Aorta (tissue), 5 donors: ENCODE data around the gene PGGHG. TPM values are rescaled to one million over a fixed set of nuclear protein-coding genes. Genes with fewer than 3 reads are reported as not detected.

Source experiments
- ATAC-seq: fragments of 200-7000 bp; cut with Tn5 transposase; one replicate; pipeline ENCODE4 v1.9.1; 2022; ENCODE audit warnings: moderate library complexity; ENCODE audit not compliant: low FRiP score
- DNase-seq, 2 donors: peaks; one replicate each; pipeline ENCODE4 v3.0.0-alpha.2; 2020
- H3K27ac ChIP-seq, 2 donors: one replicate each; pipeline ENCODE4 v1.5.1; 2013; ENCODE audit warnings: low read length in 2 of 2, mild to moderate bottlenecking in 2 of 2, moderate library complexity in 2 of 2, control low read depth in 1 of 2, inconsistent platforms in 1 of 2, low read depth in 1 of 2
- H3K27me3 ChIP-seq, 2 donors: one replicate each; pipeline ENCODE4 v1.6.1; 2013; ENCODE audit warnings: control low read depth in 1 of 2, low read length in 1 of 2, mild to moderate bottlenecking in 1 of 2, moderate library complexity in 1 of 2; ENCODE audit not compliant: insufficient read depth in 2 of 2, control insufficient read depth in 1 of 2
- H3K36me3 ChIP-seq, 2 donors: one replicate each; pipeline ENCODE4 v1.6.1; 2013; ENCODE audit warnings: control low read depth in 1 of 2, low read length in 1 of 2, mild to moderate bottlenecking in 1 of 2; ENCODE audit not compliant: insufficient read depth in 2 of 2, control insufficient read depth in 1 of 2
- H3K4me1 ChIP-seq, 2 donors: one replicate each; pipeline ENCODE4 v1.6.1; 2013; ENCODE audit warnings: low read length in 2 of 2, control low read depth in 1 of 2, mild to moderate bottlenecking in 1 of 2, moderate library complexity in 1 of 2; ENCODE audit not compliant: insufficient read depth in 2 of 2, control insufficient read depth in 1 of 2
- H3K4me3 ChIP-seq, 2 donors: one replicate each; pipeline ENCODE4 v1.5.1; 2013; ENCODE audit warnings: low read length in 2 of 2, control low read depth in 1 of 2, mild to moderate bottlenecking in 1 of 2
- H3K9me3 ChIP-seq: one replicate; pipeline ENCODE4 v1.6.1; 2013; ENCODE audit warnings: mild to moderate bottlenecking, low read length; ENCODE audit not compliant: control insufficient read depth
- WGBS, 2 donors: extraction: QIAGEN DNeasy Blood & Tissue Kit; methylation state at CpG; one replicate each; pipeline ENCODE4 v1.1.7; 2013; 5-methylcytosine and 5-hydroxymethylcytosine counted together
- intact Hi-C, 2 donors: fragments of 100-400 bp; cut with DNase I; formaldehyde crosslinking; loops; one replicate each; pipeline versions ENCODE4 v1.14.2 to v1.15.0; 2022
- polyA plus RNA-seq, 2 donors: library from polyadenylated mRNA; stranded (reverse); fragments of 200-250 nt; gene quantifications; one replicate each; pipeline ENCODE4 v1.2.3, GENCODE V29; 2013
- total RNA-seq, 2 donors: library from RNA; stranded (reverse); fragmentation: NEBNext Ultra II Directional; extraction: Animal tissue kit (Norgen Biotek cat#: 25700); gene quantifications; one replicate each; pipeline ENCODE4 v1.2.1, GENCODE V29; 2021
- donor health status: healthy with polysubstance abuse.
- donor health status: Bipolar disorder and iron deficiency.
- donor health status: DM: no; HTN: no; CAD: no.
- donor health status: DM: no; HTN: no; CAD: no.
- donor health status: DM: yes; HTN: yes; CAD: no.

The PGGHG gene
- total and polyA plus RNA-seq, 4 donors = 23.9 to 197 (median 51.8) TPM

GRCh38 chr11:272931-273198 is 16.1 kb upstream of the PGGHG start:
- intact Hi-C loops = no loop called here
- 85 to 89% methylated on average over 6 of the region's 6 CpGs for WGBS, 2 donors
- no peak for DNase-seq
- Histone ChIP-seq H3K27ac (no peak overlapping the region), H3K9me3 (no peaks in the 10 kb centered on the region), H3K4me3 (no peak overlapping the region), H3K4me1 (no peaks in the 10 kb centered on the region), H3K27me3 (no peaks in the 10 kb centered on the region), H3K36me3 (no peaks in the 10 kb centered on the region)
- ATAC-seq = no peak

DNA sequence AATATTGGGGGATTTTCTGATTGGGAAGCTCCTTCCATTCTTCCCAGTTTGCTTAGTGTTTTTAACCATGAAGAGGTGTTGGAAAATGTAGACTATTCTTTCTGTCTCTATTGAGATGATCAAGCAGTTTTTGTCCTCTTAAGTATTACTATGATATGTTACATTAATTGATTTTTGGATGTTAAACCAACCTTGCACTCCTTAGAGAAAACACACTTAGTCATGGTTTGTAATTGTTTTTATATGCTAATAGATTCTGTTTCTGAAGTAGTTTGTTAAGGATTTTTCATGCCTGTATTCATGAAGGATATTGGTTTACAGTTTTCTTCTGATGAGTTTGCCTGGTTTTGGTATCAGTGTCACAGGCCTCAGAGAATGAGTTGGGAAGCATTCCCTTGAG is 12.7 kb upstream of the PGGHG start:
- Histone ChIP-seq H3K4me1 (no peaks in the 10 kb centered on the region), H3K4me3 (no peak overlapping the region), H3K36me3 (no peaks in the 10 kb centered on the region), H3K9me3 (no peaks in the 10 kb centered on the region), H3K27me3 (peaks cover 0 to 1% of the 10 kb centered on the region in 2 donors), H3K27ac (no peak overlapping the region)
- no peak for DNase-seq
- ATAC-seq = no peak
- intact Hi-C loops = no loop called here

DNA sequence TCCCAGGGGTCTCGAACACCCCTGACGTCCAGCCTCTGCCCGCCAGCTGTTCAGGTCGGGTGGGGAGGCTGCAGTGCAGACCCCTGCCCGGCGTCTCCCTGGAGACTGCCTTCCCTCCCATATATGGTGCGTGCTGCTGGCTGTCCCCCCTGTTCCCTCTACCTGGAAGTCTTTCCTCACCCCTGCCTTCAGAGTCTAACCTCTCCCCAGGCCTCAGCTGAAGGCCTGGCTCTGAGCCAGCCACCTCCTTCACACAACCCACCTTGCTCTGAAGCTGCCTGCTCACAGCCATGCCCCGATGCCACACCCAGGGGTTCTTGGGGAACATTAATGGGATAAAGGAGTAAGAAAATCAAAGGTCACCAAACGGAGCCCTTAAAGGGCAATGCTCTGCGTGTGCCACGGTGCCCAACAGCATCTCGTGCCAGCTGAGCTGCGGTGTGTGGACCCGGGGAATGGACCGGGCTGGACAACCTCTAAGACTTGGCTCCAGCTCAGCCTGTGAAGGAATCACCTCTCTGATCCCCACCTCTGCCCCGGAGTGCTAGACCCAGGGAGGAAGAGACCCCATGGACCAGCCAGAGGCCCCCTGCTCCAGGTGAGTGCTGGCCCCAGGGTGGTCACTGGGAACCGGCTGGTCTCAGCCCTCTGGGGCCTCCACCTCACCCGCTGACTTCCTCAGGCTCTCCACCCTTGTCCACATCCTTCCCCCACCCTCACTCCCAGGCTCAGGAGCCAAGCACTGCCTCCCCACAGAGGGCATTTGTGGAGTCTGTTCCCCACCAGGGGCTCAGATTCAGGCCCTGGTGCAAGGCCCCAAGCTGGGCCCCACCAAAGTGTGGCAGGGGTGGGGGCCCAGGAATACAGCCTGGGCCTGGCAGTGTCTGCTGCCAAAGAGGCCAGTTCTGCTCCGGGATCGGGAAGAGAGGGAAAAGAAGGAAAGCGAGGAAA is 10.7 kb upstream of the PGGHG start, which contains the start of gene NLRP6:
NLRP6 (plus strand) TSS at position 407 of the 951 bp plus-strand sequence; CDS start at position 570, 163 bp downstream.
- DNase-seq (no peak), ATAC-seq (peak; percentile 7)
- Histone ChIP-seq H3K4me1 (no peaks in the 10 kb centered on the region), H3K4me3 (no peak within 1 kb of the TSS), H3K9me3 (no peaks in the 10 kb centered on the region), H3K36me3 (no peaks in the 10 kb centered on the region), H3K27ac (no peak within 1 kb of the TSS), H3K27me3 (peaks cover 0 to 1% of the 10 kb centered on the region in 2 donors)
- 66 to 71% methylated on average over 20 to 21 of the region's 21 CpGs for WGBS, 2 donors
- intact Hi-C loops = no loop called here

DNA sequence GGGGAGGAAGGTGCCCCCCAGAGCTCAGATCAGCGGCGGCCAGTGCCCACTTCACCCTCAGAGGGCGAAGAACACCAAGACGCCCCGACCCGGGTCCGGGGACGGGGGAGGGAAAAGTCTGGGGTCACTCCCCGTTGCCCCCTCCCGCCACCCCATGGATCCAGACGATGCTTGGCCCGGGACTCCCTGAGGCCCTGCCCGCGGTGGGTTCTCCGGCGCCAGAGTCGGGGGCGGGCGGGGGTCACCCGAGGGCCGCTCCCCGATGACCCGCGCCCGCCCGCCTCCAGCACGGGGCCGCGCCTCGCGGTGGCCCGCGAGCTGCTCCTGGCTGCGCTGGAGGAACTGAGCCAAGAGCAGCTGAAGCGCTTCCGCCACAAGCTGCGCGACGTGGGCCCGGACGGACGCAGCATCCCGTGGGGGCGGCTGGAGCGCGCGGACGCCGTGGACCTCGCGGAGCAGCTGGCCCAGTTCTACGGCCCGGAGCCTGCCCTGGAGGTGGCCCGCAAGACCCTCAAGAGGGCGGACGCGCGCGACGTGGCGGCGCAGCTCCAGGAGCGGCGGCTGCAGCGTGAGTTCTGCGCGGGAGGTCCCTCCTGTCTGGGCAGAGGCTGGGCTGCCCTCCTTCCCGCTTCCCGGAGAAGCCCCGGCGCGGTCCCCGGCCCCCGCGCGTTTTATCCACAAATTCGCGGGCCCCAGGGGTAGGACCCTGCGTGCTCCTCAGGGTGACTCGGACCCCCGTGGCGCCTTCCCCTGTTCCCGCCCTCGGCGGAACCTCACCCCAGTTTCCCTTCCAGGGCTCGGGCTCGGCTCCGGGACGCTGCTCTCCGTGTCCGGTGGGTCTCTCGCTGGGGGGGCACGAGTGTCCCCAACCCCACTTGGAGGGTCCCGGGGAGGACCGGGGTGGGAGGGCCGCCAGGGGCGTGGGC is 9.6 kb upstream of the PGGHG start:
- H3K9me3 ChIP-seq = no peaks in the 10 kb centered on the region
- no peak for ATAC-seq
- intact Hi-C loops = no loop called here
- no peak overlapping the region for H3K27ac ChIP-seq
- H3K4me1 ChIP-seq = no peaks in the 10 kb centered on the region
- DNase-seq = peak in 1 of 2 donors; percentile 53
- WGBS, 2 donors = 11% methylated on average over 82 to 97 of the region's 97 CpGs
- H3K36me3 ChIP-seq = no peaks in the 10 kb centered on the region
- no peak overlapping the region for H3K4me3 ChIP-seq
- H3K27me3 ChIP-seq = peaks cover 0 to 1% of the 10 kb centered on the region in 2 donors

- Histone ChIP-seq H3K27me3 (peaks cover 0 to 1% of the 10 kb centered on the region in 2 donors), H3K4me1 (no peaks in the 10 kb centered on the region), H3K36me3 (no peaks in the 10 kb centered on the region), H3K27ac (no peak overlapping the region), H3K4me3 (no peak overlapping the region), H3K9me3 (no peaks in the 10 kb centered on the region)
- ATAC-seq (peak; percentile 13), DNase-seq (peak in 1 of 2 donors; percentile 60)
- whole genome bisulfite sequencing, 2 donors = 2 to 3% methylated on average over 64 to 85 of the region's 85 CpGs
- intact Hi-C loops = no loop called here
These were observed 8.8 kb upstream of the PGGHG start for GRCh38 chr11:279966-280705.

GRCh38 chr11:280706-281485 is 8.0 kb upstream of the PGGHG start:
- Histone ChIP-seq H3K4me1 (no peaks in the 10 kb centered on the region), H3K9me3 (no peaks in the 10 kb centered on the region), H3K36me3 (no peaks in the 10 kb centered on the region), H3K4me3 (no peak overlapping the region), H3K27me3 (peaks cover 0 to 1% of the 10 kb centered on the region in 2 donors), H3K27ac (no peak overlapping the region)
- intact Hi-C loops = no loop called here
- 9% methylated on average over 72 to 79 of the region's 79 CpGs for WGBS, 2 donors
- DNase-seq (peak in 1 of 2 donors; percentile 71), ATAC-seq (no peak)

DNA sequence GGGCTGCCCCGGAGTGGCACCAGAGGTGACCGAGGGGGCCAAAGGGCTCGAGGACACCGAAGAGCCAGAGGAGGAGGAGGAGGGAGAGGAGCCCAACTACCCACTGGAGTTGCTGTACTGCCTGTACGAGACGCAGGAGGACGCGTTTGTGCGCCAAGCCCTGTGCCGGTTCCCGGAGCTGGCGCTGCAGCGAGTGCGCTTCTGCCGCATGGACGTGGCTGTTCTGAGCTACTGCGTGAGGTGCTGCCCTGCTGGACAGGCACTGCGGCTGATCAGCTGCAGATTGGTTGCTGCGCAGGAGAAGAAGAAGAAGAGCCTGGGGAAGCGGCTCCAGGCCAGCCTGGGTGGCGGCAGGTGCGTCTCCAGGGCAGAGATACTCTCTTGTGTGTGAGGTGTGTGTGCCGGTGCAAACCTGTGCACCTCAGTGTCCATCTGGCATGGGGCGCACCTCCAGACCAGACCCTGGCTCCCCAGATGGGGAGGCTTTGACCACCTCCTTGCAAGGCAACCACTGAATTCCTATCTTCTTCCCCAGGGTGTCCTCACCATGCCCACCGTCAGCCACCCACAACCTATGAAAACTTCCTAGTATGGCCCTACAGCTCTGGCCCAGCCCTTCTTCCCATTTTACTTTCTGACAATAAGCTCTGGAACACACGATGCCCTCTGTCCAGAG is 7.3 kb upstream of the PGGHG start:
- H3K36me3 ChIP-seq = no peaks in the 10 kb centered on the region
- no peaks in the 10 kb centered on the region for H3K9me3 ChIP-seq
- H3K27me3 ChIP-seq = peaks cover 0 to 1% of the 10 kb centered on the region in 2 donors
- ATAC-seq (no peak), DNase-seq (peak in 1 of 2 donors; percentile 63)
- H3K4me3 ChIP-seq = no peak overlapping the region
- intact Hi-C loops = no loop called here
- WGBS, 2 donors = 33 to 35% methylated on average over 26 of the region's 26 CpGs
- no peak overlapping the region for H3K27ac ChIP-seq
- no peaks in the 10 kb centered on the region for H3K4me1 ChIP-seq
